D721Med (cell line): ENCODE measurements around the gene SOX8.

Source experiments
- DNase-seq: peaks from one replicate; pipeline ENCODE4 v3.0.0; 2011; ENCODE audit warnings: low spot score; ENCODE audit not compliant: insufficient read length
- FAIRE-seq: peaks from 2 replicates; lab custom pipeline; 2011; peaks lifted over from hg19 to GRCh38; lab: Jason Lieb, UNC
- CTCF ChIP-seq: IDR thresholded peaks from 2 replicates; pipeline ENCODE4 v1.5.1; 2012; ENCODE audit warnings: mild to moderate bottlenecking, control low read depth; ENCODE audit not compliant: insufficient read depth; ENCODE audit errors: missing control alignments

SOX8 gene

GRCh38 chr16:970386-970765 is 11.2 kb upstream of the SOX8 start:
- no peak for FAIRE-seq
- TF ChIP-seq CTCF, result no peak
- no peak for DNase-seq

GRCh38 chr16:970766-971581 is 10.6 kb upstream of the SOX8 start, which contains the start of gene LMF1:
Gene LMF1, minus strand, starts transcription at chr16:970984. Its CDS starts 4 bp downstream, at chr16:970980.
- FAIRE-seq, result no peak
- TF ChIP-seq CTCF, result no peak
- peak; percentile 92 for DNase-seq

GRCh38 chr16:971582-971905 is 10.0 kb upstream of the SOX8 start:
- no peak for TF ChIP-seq CTCF
- DNase-seq, result no peak
- FAIRE-seq, result no peak

- no peak for TF ChIP-seq CTCF
- DNase-seq, result no peak
- FAIRE-seq, result no peak
Measured at GRCh38 chr16:971981-972315, 9.6 kb upstream of the SOX8 start.

GRCh38 chr16:972316-973002 is 9.1 kb upstream of the SOX8 start:
- no peak for TF ChIP-seq CTCF
- no peak for FAIRE-seq
- DNase-seq, result no peak

- no peak for DNase-seq
- FAIRE-seq, result no peak
- no peak for TF ChIP-seq CTCF
Measured at GRCh38 chr16:973366-973765, 8.2 kb upstream of the SOX8 start.
